ENCODE results near the gene HPSE2.

HPSE2 gene

GRCh38 chr10:99080275-99080945 lies 155.2 kb downstream of the HPSE2 start:
- H3K9me3 ChIP-seq (ENCODE audit: control insufficient read depth, insufficient read depth, low read length) = no peaks in the 10 kb centered on the region
- peaks cover 20% of the 10 kb centered on the region for H3K4me1 ChIP-seq (ENCODE audit: control insufficient read depth, insufficient read depth, low read length)
- no peak overlapping the region for H3K9ac ChIP-seq (ENCODE audit: low read depth, low read length)
- H3K36me3 ChIP-seq (ENCODE audit: control insufficient read depth, insufficient read depth, low read length) = no peaks in the 10 kb centered on the region
- H3K4me3 ChIP-seq (ENCODE audit: low read depth, low read length) = no peak overlapping the region
- H3K27ac ChIP-seq (ENCODE audit: low read depth, low read length) = no peak overlapping the region
- no peaks in the 10 kb centered on the region for H3K27me3 ChIP-seq (ENCODE audit: control insufficient read depth, insufficient read depth, low read length)

GRCh38 chr10:99062591-99062990 lies 173.1 kb downstream of the HPSE2 start:
- Histone ChIP-seq H3K36me3 (ENCODE audit: control insufficient read depth, insufficient read depth, low read length) (no peaks in the 10 kb centered on the region), H3K27ac (ENCODE audit: low read depth, low read length) (no peak overlapping the region), H3K27me3 (ENCODE audit: control insufficient read depth, insufficient read depth, low read length) (no peaks in the 10 kb centered on the region)

GRCh38 chr10:99058762-99059161 lies 176.9 kb downstream of the HPSE2 start:
- no peaks in the 10 kb centered on the region for H3K36me3 ChIP-seq (ENCODE audit: control insufficient read depth, insufficient read depth, low read length)
- H3K4me1 ChIP-seq (ENCODE audit: control insufficient read depth, insufficient read depth, low read length) = no peaks in the 10 kb centered on the region
- H3K27me3 ChIP-seq (ENCODE audit: control insufficient read depth, insufficient read depth, low read length) = no peaks in the 10 kb centered on the region
- H3K4me3 ChIP-seq (ENCODE audit: low read depth, low read length) = no peak overlapping the region
- H3K9ac ChIP-seq (ENCODE audit: low read depth, low read length) = no peak overlapping the region
- no peaks in the 10 kb centered on the region for H3K9me3 ChIP-seq (ENCODE audit: control insufficient read depth, insufficient read depth, low read length)
- H3K27ac ChIP-seq (ENCODE audit: low read depth, low read length) = no peak overlapping the region

More at GRCh38 chr10:99062591-99062990, 173.1 kb downstream of the HPSE2 start:
- Histone ChIP-seq H3K4me3 (ENCODE audit: low read depth, low read length) (no peak overlapping the region), H3K4me1 (ENCODE audit: control insufficient read depth, insufficient read depth, low read length) (no peaks in the 10 kb centered on the region), H3K9ac (ENCODE audit: low read depth, low read length) (no peak overlapping the region), H3K9me3 (ENCODE audit: control insufficient read depth, insufficient read depth, low read length) (peaks cover 4% of the 10 kb centered on the region)

- Histone ChIP-seq H3K9me3 (ENCODE audit: control insufficient read depth, insufficient read depth, low read length) (no peaks in the 10 kb centered on the region), H3K27ac (ENCODE audit: low read depth, low read length) (no peak overlapping the region), H3K4me3 (ENCODE audit: low read depth, low read length) (no peak overlapping the region), H3K9ac (ENCODE audit: low read depth, low read length) (no peak overlapping the region), H3K4me1 (ENCODE audit: control insufficient read depth, insufficient read depth, low read length) (no peaks in the 10 kb centered on the region), H3K27me3 (ENCODE audit: control insufficient read depth, insufficient read depth, low read length) (no peaks in the 10 kb centered on the region), H3K36me3 (ENCODE audit: control insufficient read depth, insufficient read depth, low read length) (no peaks in the 10 kb centered on the region)
Observed at GRCh38 chr10:99057936-99058690, 177.5 kb downstream of the HPSE2 start.

- Histone ChIP-seq H3K9ac (ENCODE audit: low read depth, low read length) (no peak overlapping the region), H3K4me3 (ENCODE audit: low read depth, low read length) (no peak overlapping the region), H3K27me3 (ENCODE audit: control insufficient read depth, insufficient read depth, low read length) (no peaks in the 10 kb centered on the region), H3K27ac (ENCODE audit: low read depth, low read length) (no peak overlapping the region), H3K36me3 (ENCODE audit: control insufficient read depth, insufficient read depth, low read length) (no peaks in the 10 kb centered on the region), H3K4me1 (ENCODE audit: control insufficient read depth, insufficient read depth, low read length) (no peaks in the 10 kb centered on the region), H3K9me3 (ENCODE audit: control insufficient read depth, insufficient read depth, low read length) (peaks cover 24% of the 10 kb centered on the region)
Observed at GRCh38 chr10:99045671-99046070, 190.0 kb downstream of the HPSE2 start.

- Histone ChIP-seq H3K27ac (ENCODE audit: low read depth, low read length) (no peak overlapping the region), H3K27me3 (ENCODE audit: control insufficient read depth, insufficient read depth, low read length) (no peaks in the 10 kb centered on the region), H3K9me3 (ENCODE audit: control insufficient read depth, insufficient read depth, low read length) (peaks cover 24% of the 10 kb centered on the region), H3K4me3 (ENCODE audit: low read depth, low read length) (no peak overlapping the region), H3K9ac (ENCODE audit: low read depth, low read length) (no peak overlapping the region), H3K4me1 (ENCODE audit: control insufficient read depth, insufficient read depth, low read length) (no peaks in the 10 kb centered on the region), H3K36me3 (ENCODE audit: control insufficient read depth, insufficient read depth, low read length) (no peaks in the 10 kb centered on the region)
Observed at GRCh38 chr10:99042051-99042771, 193.4 kb downstream of the HPSE2 start.

- H3K9me3 ChIP-seq (ENCODE audit: control insufficient read depth, insufficient read depth, low read length) = peaks cover 23% of the 10 kb centered on the region
- no peaks in the 10 kb centered on the region for H3K4me1 ChIP-seq (ENCODE audit: control insufficient read depth, insufficient read depth, low read length)
- H3K4me3 ChIP-seq (ENCODE audit: low read depth, low read length) = no peak overlapping the region
- H3K27ac ChIP-seq (ENCODE audit: low read depth, low read length) = no peak overlapping the region
- H3K9ac ChIP-seq (ENCODE audit: low read depth, low read length) = no peak overlapping the region
- no peaks in the 10 kb centered on the region for H3K27me3 ChIP-seq (ENCODE audit: control insufficient read depth, insufficient read depth, low read length)
- no peaks in the 10 kb centered on the region for H3K36me3 ChIP-seq (ENCODE audit: control insufficient read depth, insufficient read depth, low read length)
Observed at GRCh38 chr10:99041468-99041867, 194.2 kb downstream of the HPSE2 start.

- H3K9me3 ChIP-seq (ENCODE audit: control insufficient read depth, insufficient read depth, low read length) = no peaks in the 10 kb centered on the region
- no peak overlapping the region for H3K9ac ChIP-seq (ENCODE audit: low read depth, low read length)
- H3K27ac ChIP-seq (ENCODE audit: low read depth, low read length) = no peak overlapping the region
- no peaks in the 10 kb centered on the region for H3K4me1 ChIP-seq (ENCODE audit: control insufficient read depth, insufficient read depth, low read length)
- no peak overlapping the region for H3K4me3 ChIP-seq (ENCODE audit: low read depth, low read length)
- no peaks in the 10 kb centered on the region for H3K27me3 ChIP-seq (ENCODE audit: control insufficient read depth, insufficient read depth, low read length)
- H3K36me3 ChIP-seq (ENCODE audit: control insufficient read depth, insufficient read depth, low read length) = no peaks in the 10 kb centered on the region
Observed at GRCh38 chr10:99013885-99014284, 221.8 kb downstream of the HPSE2 start.

GRCh38 chr10:99010286-99010685 lies 225.4 kb downstream of the HPSE2 start:
- no peaks in the 10 kb centered on the region for H3K9me3 ChIP-seq (ENCODE audit: control insufficient read depth, insufficient read depth, low read length)
- no peak overlapping the region for H3K27ac ChIP-seq (ENCODE audit: low read depth, low read length)
- no peaks in the 10 kb centered on the region for H3K27me3 ChIP-seq (ENCODE audit: control insufficient read depth, insufficient read depth, low read length)
- H3K9ac ChIP-seq (ENCODE audit: low read depth, low read length) = no peak overlapping the region
- H3K4me1 ChIP-seq (ENCODE audit: control insufficient read depth, insufficient read depth, low read length) = no peaks in the 10 kb centered on the region
- no peak overlapping the region for H3K4me3 ChIP-seq (ENCODE audit: low read depth, low read length)
- no peaks in the 10 kb centered on the region for H3K36me3 ChIP-seq (ENCODE audit: control insufficient read depth, insufficient read depth, low read length)

GRCh38 chr10:99008054-99008453 lies 227.6 kb downstream of the HPSE2 start:
- no peak overlapping the region for H3K9ac ChIP-seq (ENCODE audit: low read depth, low read length)
- H3K4me3 ChIP-seq (ENCODE audit: low read depth, low read length) = no peak overlapping the region
- no peaks in the 10 kb centered on the region for H3K27me3 ChIP-seq (ENCODE audit: control insufficient read depth, insufficient read depth, low read length)
- no peaks in the 10 kb centered on the region for H3K9me3 ChIP-seq (ENCODE audit: control insufficient read depth, insufficient read depth, low read length)
- no peak overlapping the region for H3K27ac ChIP-seq (ENCODE audit: low read depth, low read length)
- no peaks in the 10 kb centered on the region for H3K4me1 ChIP-seq (ENCODE audit: control insufficient read depth, insufficient read depth, low read length)
- H3K36me3 ChIP-seq (ENCODE audit: control insufficient read depth, insufficient read depth, low read length) = no peaks in the 10 kb centered on the region

- no peak overlapping the region for H3K9ac ChIP-seq (ENCODE audit: low read depth, low read length)
- no peak overlapping the region for H3K4me3 ChIP-seq (ENCODE audit: low read depth, low read length)
- no peaks in the 10 kb centered on the region for H3K9me3 ChIP-seq (ENCODE audit: control insufficient read depth, insufficient read depth, low read length)
- H3K36me3 ChIP-seq (ENCODE audit: control insufficient read depth, insufficient read depth, low read length) = no peaks in the 10 kb centered on the region
- no peaks in the 10 kb centered on the region for H3K27me3 ChIP-seq (ENCODE audit: control insufficient read depth, insufficient read depth, low read length)
- no peak overlapping the region for H3K27ac ChIP-seq (ENCODE audit: low read depth, low read length)
- no peaks in the 10 kb centered on the region for H3K4me1 ChIP-seq (ENCODE audit: control insufficient read depth, insufficient read depth, low read length)
Observed at GRCh38 chr10:99007457-99007856, 228.2 kb downstream of the HPSE2 start.
